Measurements from ENCODE around the gene DCTN5.
"Not testable (repeated sequence)": the region's sequence is repeated elsewhere in the genome, so short reads cannot be mapped to it uniquely, and the experiment has no call there.

Gene DCTN5

GRCh38 chr16:23624092-23624491 lies 17.2 kb upstream of the DCTN5 start:
- Histone ChIP-seq H2BK15ac (replicated peaks; ENCODE audit: low read depth) (no peak overlapping the region), H4K8ac (ENCODE audit: low read depth, low read length) (no peak overlapping the region), H4K5ac (ENCODE audit: low read length) (no peak overlapping the region), H3K27ac (ENCODE audit: low read depth, low read length) (no peak overlapping the region), H3K4me1 (ENCODE audit: control insufficient read depth, low read depth, low read length) (no peaks in the 10 kb centered on the region), H2AK5ac (ENCODE audit: low read length) (no peak overlapping the region), H3K79me2 (ENCODE audit: control insufficient read depth, insufficient read depth, low read length) (no peaks in the 10 kb centered on the region), H3K4ac (ENCODE audit: low read depth, low read length) (no peak overlapping the region), H3K4me3 (ENCODE audit: low read length) (no peak overlapping the region), H3K79me1 (ENCODE audit: low read length) (no peaks in the 10 kb centered on the region), H3K27me3 (ENCODE audit: insufficient read depth, low read length, poor library complexity) (no peaks in the 10 kb centered on the region), H3K23ac (ENCODE audit: low read length) (no peak overlapping the region), H3K4me2 (ENCODE audit: low read length) (no peak overlapping the region), H3K18ac (ENCODE audit: low read length) (no peak overlapping the region), H2BK5ac (ENCODE audit: low read length) (no peak overlapping the region), H3K56ac (ENCODE audit: low read length) (no peak overlapping the region), H3K36me3 (ENCODE audit: control insufficient read depth, insufficient read depth, low read length) (peaks cover 4% of the 10 kb centered on the region), H2BK120ac (ENCODE audit: low read depth, low read length) (no peak overlapping the region), H3K9ac (ENCODE audit: low read length) (no peak overlapping the region)
- no peak for DNase-seq

- H3K27ac ChIP-seq (ENCODE audit: low read depth, low read length): no peak overlapping the region
- H3K9ac ChIP-seq (ENCODE audit: low read length): no peak overlapping the region
- H3K79me2 ChIP-seq (ENCODE audit: control insufficient read depth, insufficient read depth, low read length): no peaks in the 10 kb centered on the region
- no peaks in the 10 kb centered on the region for H3K4me1 ChIP-seq (ENCODE audit: control insufficient read depth, low read depth, low read length)
- H2BK120ac ChIP-seq (ENCODE audit: low read depth, low read length): no peak overlapping the region
- no peak overlapping the region for H3K18ac ChIP-seq (ENCODE audit: low read length)
- no CpG with 5 or more reads among the region's 8 CpGs for WGBS (ENCODE audit: extremely low coverage, insufficient coverage, low lambda C conversion rate)
- no peak overlapping the region for H4K5ac ChIP-seq (ENCODE audit: low read length)
- no peak overlapping the region for H4K8ac ChIP-seq (ENCODE audit: low read depth, low read length)
- H3K4me2 ChIP-seq (ENCODE audit: low read length): no peak overlapping the region
- H3K4me3 ChIP-seq (ENCODE audit: low read length): no peak overlapping the region
- DNase-seq: no peak
- no peaks in the 10 kb centered on the region for H3K27me3 ChIP-seq (ENCODE audit: insufficient read depth, low read length, poor library complexity)
- H3K23ac ChIP-seq (ENCODE audit: low read length): no peak overlapping the region
- no peak overlapping the region for H2BK15ac ChIP-seq (replicated peaks; ENCODE audit: low read depth)
- H3K4ac ChIP-seq (ENCODE audit: low read depth, low read length): no peak overlapping the region
- H3K36me3 ChIP-seq (ENCODE audit: control insufficient read depth, insufficient read depth, low read length): peaks cover 4% of the 10 kb centered on the region
- peaks cover 2% of the 10 kb centered on the region for H3K79me1 ChIP-seq (ENCODE audit: low read length)
- no peak overlapping the region for H2BK5ac ChIP-seq (ENCODE audit: low read length)
- H3K56ac ChIP-seq (ENCODE audit: low read length): no peak overlapping the region
- no peak overlapping the region for H2AK5ac ChIP-seq (ENCODE audit: low read length)
Observed at GRCh38 chr16:23629516-23629915, 11.8 kb upstream of the DCTN5 start.

- H3K4me2 ChIP-seq (ENCODE audit: low read length); H3K36me3 ChIP-seq (ENCODE audit: control insufficient read depth, insufficient read depth, low read length); H3K9ac ChIP-seq (ENCODE audit: low read length); DNase-seq; H3K56ac ChIP-seq (ENCODE audit: low read length); H3K23ac ChIP-seq (ENCODE audit: low read length); H2BK120ac ChIP-seq (ENCODE audit: low read depth, low read length); H3K79me2 ChIP-seq (ENCODE audit: control insufficient read depth, insufficient read depth, low read length); H2BK5ac ChIP-seq (ENCODE audit: low read length); H3K4me3 ChIP-seq (ENCODE audit: low read length); H3K4ac ChIP-seq (ENCODE audit: low read depth, low read length); H3K18ac ChIP-seq (ENCODE audit: low read length); H4K8ac ChIP-seq (ENCODE audit: low read depth, low read length); H3K27me3 ChIP-seq (ENCODE audit: insufficient read depth, low read length, poor library complexity); H2AK5ac ChIP-seq (ENCODE audit: low read length); H3K79me1 ChIP-seq (ENCODE audit: low read length); H4K5ac ChIP-seq (ENCODE audit: low read length); H3K27ac ChIP-seq (ENCODE audit: low read depth, low read length); H3K4me1 ChIP-seq (ENCODE audit: control insufficient read depth, low read depth, low read length); H2BK15ac ChIP-seq (replicated peaks; ENCODE audit: low read depth): not testable (repeated sequence)
- WGBS (ENCODE audit: extremely low coverage, insufficient coverage, low lambda C conversion rate): no CpG with 5 or more reads among the region's 3 CpGs
Observed at GRCh38 chr16:23631874-23632273, 9.4 kb upstream of the DCTN5 start.

- Histone ChIP-seq H3K79me2 (ENCODE audit: control insufficient read depth, insufficient read depth, low read length) (no peaks in the 10 kb centered on the region), H3K27ac (ENCODE audit: low read depth, low read length) (no peak overlapping the region), H3K56ac (ENCODE audit: low read length) (no peak overlapping the region), H2BK15ac (replicated peaks; ENCODE audit: low read depth) (no peak overlapping the region), H3K23ac (ENCODE audit: low read length) (no peak overlapping the region), H3K4me1 (ENCODE audit: control insufficient read depth, low read depth, low read length) (no peaks in the 10 kb centered on the region), H3K4ac (ENCODE audit: low read depth, low read length) (no peak overlapping the region), H2BK120ac (ENCODE audit: low read depth, low read length) (no peak overlapping the region), H4K8ac (ENCODE audit: low read depth, low read length) (no peak overlapping the region), H3K36me3 (ENCODE audit: control insufficient read depth, insufficient read depth, low read length) (no peaks in the 10 kb centered on the region), H3K4me2 (ENCODE audit: low read length) (no peak overlapping the region), H3K27me3 (ENCODE audit: insufficient read depth, low read length, poor library complexity) (no peaks in the 10 kb centered on the region), H3K18ac (ENCODE audit: low read length) (no peak overlapping the region), H2BK5ac (ENCODE audit: low read length) (no peak overlapping the region), H3K4me3 (ENCODE audit: low read length) (no peak overlapping the region), H3K79me1 (ENCODE audit: low read length) (peaks cover 6% of the 10 kb centered on the region), H4K5ac (ENCODE audit: low read length) (no peak overlapping the region), H3K9ac (ENCODE audit: low read length) (no peak overlapping the region), H2AK5ac (ENCODE audit: low read length) (no peak overlapping the region)
- WGBS (ENCODE audit: extremely low coverage, insufficient coverage, low lambda C conversion rate): no CpG with 5 or more reads among the region's 4 CpGs
- DNase-seq: no peak
Observed at GRCh38 chr16:23634461-23635036, 6.7 kb upstream of the DCTN5 start.

- no peaks in the 10 kb centered on the region for H3K4me1 ChIP-seq (ENCODE audit: control insufficient read depth, low read depth, low read length)
- H3K36me3 ChIP-seq (ENCODE audit: control insufficient read depth, insufficient read depth, low read length): no peaks in the 10 kb centered on the region
- H3K79me2 ChIP-seq (ENCODE audit: control insufficient read depth, insufficient read depth, low read length): peaks cover 9% of the 10 kb centered on the region
- H3K56ac ChIP-seq (ENCODE audit: low read length): no peak overlapping the region
- H4K5ac ChIP-seq (ENCODE audit: low read length): no peak overlapping the region
- H3K27ac ChIP-seq (ENCODE audit: low read depth, low read length): no peak overlapping the region
- no peak overlapping the region for H3K4me2 ChIP-seq (ENCODE audit: low read length)
- H3K18ac ChIP-seq (ENCODE audit: low read length): no peak overlapping the region
- H3K4ac ChIP-seq (ENCODE audit: low read depth, low read length): no peak overlapping the region
- no peaks in the 10 kb centered on the region for H3K27me3 ChIP-seq (ENCODE audit: insufficient read depth, low read length, poor library complexity)
- no peak overlapping the region for H2BK5ac ChIP-seq (ENCODE audit: low read length)
- H3K23ac ChIP-seq (ENCODE audit: low read length): no peak overlapping the region
- peak; percentile 8 for DNase-seq
- peaks cover 5% of the 10 kb centered on the region for H3K79me1 ChIP-seq (ENCODE audit: low read length)
- H3K9ac ChIP-seq (ENCODE audit: low read length): no peak overlapping the region
- no peak overlapping the region for H3K4me3 ChIP-seq (ENCODE audit: low read length)
- no peak overlapping the region for H2AK5ac ChIP-seq (ENCODE audit: low read length)
- no peak overlapping the region for H4K8ac ChIP-seq (ENCODE audit: low read depth, low read length)
- H2BK15ac ChIP-seq (replicated peaks; ENCODE audit: low read depth): no peak overlapping the region
- H2BK120ac ChIP-seq (ENCODE audit: low read depth, low read length): no peak overlapping the region
Observed at GRCh38 chr16:23635958-23636357, 5.3 kb upstream of the DCTN5 start.

GRCh38 chr16:23640615-23640930 lies 693 bp upstream of the DCTN5 start:
- peaks cover 9% of the 10 kb centered on the region for H3K79me1 ChIP-seq (ENCODE audit: low read length)
- peaks cover 17% of the 10 kb centered on the region for H3K79me2 ChIP-seq (ENCODE audit: control insufficient read depth, insufficient read depth, low read length)
- DNase-seq: peak; percentile 49
- H3K4me3 ChIP-seq (ENCODE audit: low read length): peak overlapping the region; percentile 84
- H3K27me3 ChIP-seq (ENCODE audit: insufficient read depth, low read length, poor library complexity): no peaks in the 10 kb centered on the region
- no peak overlapping the region for H3K23ac ChIP-seq (ENCODE audit: low read length)
- H2BK120ac ChIP-seq (ENCODE audit: low read depth, low read length): no peak overlapping the region
- H2BK15ac ChIP-seq (replicated peaks; ENCODE audit: low read depth): no peak overlapping the region
- no peak overlapping the region for H3K18ac ChIP-seq (ENCODE audit: low read length)
- H3K56ac ChIP-seq (ENCODE audit: low read length): peak overlapping the region; percentile 97
- no peak overlapping the region for H4K8ac ChIP-seq (ENCODE audit: low read depth, low read length)
- peak overlapping the region; percentile 93 for H3K4ac ChIP-seq (ENCODE audit: low read depth, low read length)
- H3K4me2 ChIP-seq (ENCODE audit: low read length): peak overlapping the region; percentile 75
- H4K5ac ChIP-seq (ENCODE audit: low read length): peak overlapping the region; percentile 21
- H3K4me1 ChIP-seq (ENCODE audit: control insufficient read depth, low read depth, low read length): peaks cover 3% of the 10 kb centered on the region
- no peaks in the 10 kb centered on the region for H3K36me3 ChIP-seq (ENCODE audit: control insufficient read depth, insufficient read depth, low read length)
- H3K9ac ChIP-seq (ENCODE audit: low read length): peak overlapping the region; percentile 95
- peak overlapping the region; percentile 77 for H3K27ac ChIP-seq (ENCODE audit: low read depth, low read length)
- H2AK5ac ChIP-seq (ENCODE audit: low read length): no peak overlapping the region
- H2BK5ac ChIP-seq (ENCODE audit: low read length): peak overlapping the region; percentile 61
- no CpG with 5 or more reads among the region's 8 CpGs for WGBS (ENCODE audit: extremely low coverage, insufficient coverage, low lambda C conversion rate)

Measured in mesendoderm (in vitro differentiated cells).